ENCODE measurements around the gene UNC13D. TPM values are rescaled to one million over a fixed set of nuclear protein-coding genes. Genes with fewer than 3 reads are reported as not detected.

UNC13D gene
- total RNA-seq, 4 donors from 2014 or later = 5.9 to 10.0 (median 9.0) TPM

GRCh38 chr17:75810216-75810615 lies 34.0 kb downstream of the UNC13D start:
- DNase-seq (ENCODE audit: extremely low spot score) = no peak
- no peak overlapping the region for H3K4me3 ChIP-seq
- no peaks in the 10 kb centered on the region for H3K27me3 ChIP-seq
- H3K27ac ChIP-seq (replicated peaks in 1 of 4) = peak overlapping the region in 3 of 4 donors; percentile 65 to 68 (median 65)
- TF ChIP-seq POLR2AphosphoS5 (IDR thresholded peaks at IDR 0.05) = no peak
- TF ChIP-seq CTCF (IDR thresholded peaks at IDR 0.05) = no peak
- no peak for TF ChIP-seq POLR2A (IDR thresholded peaks at IDR 0.05; ENCODE audit: low read depth)
- no peak for TF ChIP-seq EP300 (IDR thresholded peaks at IDR 0.05)
- WGBS = 94% methylated on average over 5 of the region's 5 CpGs
- intact Hi-C loops (cut with DNase I) = no loop called here
- H3K36me3 ChIP-seq = peaks cover 26 to 62% (median 55%) of the 10 kb centered on the region in 4 donors
- no peaks in the 10 kb centered on the region for H3K9me3 ChIP-seq
- H3K4me1 ChIP-seq = peaks cover 27 to 46% (median 32%) of the 10 kb centered on the region in 4 donors

GRCh38 chr17:75809631-75810111 lies 34.5 kb downstream of the UNC13D start:
- TF ChIP-seq CTCF (IDR thresholded peaks at IDR 0.05) (no peak), EP300 (IDR thresholded peaks at IDR 0.05) (no peak), POLR2A (IDR thresholded peaks at IDR 0.05; ENCODE audit: low read depth) (no peak), POLR2AphosphoS5 (IDR thresholded peaks at IDR 0.05) (no peak)
- Histone ChIP-seq H3K27ac (replicated peaks in 1 of 4) (peak overlapping the region; percentile 55 to 68 (median 65)), H3K9me3 (no peaks in the 10 kb centered on the region), H3K4me3 (no peak overlapping the region), H3K27me3 (no peaks in the 10 kb centered on the region), H3K4me1 (peaks cover 27 to 46% (median 32%) of the 10 kb centered on the region in 4 donors), H3K36me3 (peaks cover 25 to 56% (median 50%) of the 10 kb centered on the region in 4 donors)
- 94% methylated on average over 24 of the region's 24 CpGs for WGBS
- DNase-seq (ENCODE audit: extremely low spot score) = no peak
- intact Hi-C loops (cut with DNase I) = no loop called here

- no peaks in the 10 kb centered on the region for H3K27me3 ChIP-seq
- intact Hi-C loops (cut with DNase I) = no loop called here
- TF ChIP-seq POLR2AphosphoS5 (IDR thresholded peaks at IDR 0.05) (peak in 1 of 2 donors; percentile 41), POLR2A (IDR thresholded peaks at IDR 0.05; ENCODE audit: low read depth) (no peak)
- no peak overlapping the region for H3K4me3 ChIP-seq
- H3K36me3 ChIP-seq = peaks cover 22 to 50% (median 44%) of the 10 kb centered on the region in 4 donors
- H3K9me3 ChIP-seq = no peaks in the 10 kb centered on the region
- H3K4me1 ChIP-seq = peaks cover 27 to 46% (median 32%) of the 10 kb centered on the region in 4 donors
- DNase-seq (ENCODE audit: extremely low spot score) = no peak
- peak overlapping the region; percentile 55 to 68 (median 65) for H3K27ac ChIP-seq (replicated peaks in 1 of 4)
- WGBS = 70% methylated on average over 15 of the region's 18 CpGs
Observed at GRCh38 chr17:75808905-75809621, 35.1 kb downstream of the UNC13D start.

- TF ChIP-seq POLR2AphosphoS5 (IDR thresholded peaks at IDR 0.05) (no peak), CTCF (IDR thresholded peaks at IDR 0.05) (no peak), POLR2A (IDR thresholded peaks at IDR 0.05; ENCODE audit: low read depth) (no peak), EP300 (IDR thresholded peaks at IDR 0.05) (no peak)
- WGBS = 64% methylated on average over 4 of the region's 4 CpGs
- Histone ChIP-seq H3K27ac (replicated peaks in 1 of 4) (peak overlapping the region; percentile 55 to 68 (median 65)), H3K27me3 (no peaks in the 10 kb centered on the region), H3K9me3 (no peaks in the 10 kb centered on the region), H3K4me3 (no peak overlapping the region), H3K4me1 (peaks cover 27 to 46% (median 32%) of the 10 kb centered on the region in 4 donors), H3K36me3 (peaks cover 18 to 45% (median 41%) of the 10 kb centered on the region in 4 donors)
- intact Hi-C loops (cut with DNase I) = no loop called here
- no peak for DNase-seq (ENCODE audit: extremely low spot score)
Observed at GRCh38 chr17:75808549-75808904, 35.7 kb downstream of the UNC13D start.

- Histone ChIP-seq H3K9me3 (no peaks in the 10 kb centered on the region), H3K27me3 (no peaks in the 10 kb centered on the region), H3K36me3 (peaks cover 17 to 38% (median 37%) of the 10 kb centered on the region in 4 donors), H3K27ac (replicated peaks in 1 of 4) (peak overlapping the region; percentile 55 to 68 (median 65)), H3K4me1 (peaks cover 24 to 41% (median 29%) of the 10 kb centered on the region in 4 donors), H3K4me3 (no peak overlapping the region)
- TF ChIP-seq POLR2A (IDR thresholded peaks at IDR 0.05; ENCODE audit: low read depth) (no peak), POLR2AphosphoS5 (IDR thresholded peaks at IDR 0.05) (no peak), CTCF (IDR thresholded peaks at IDR 0.05) (no peak), EP300 (IDR thresholded peaks at IDR 0.05) (no peak)
- no peak for DNase-seq (ENCODE audit: extremely low spot score)
- 93% methylated on average over 3 of the region's 3 CpGs for WGBS
- intact Hi-C loops (cut with DNase I) = no loop called here
Observed at GRCh38 chr17:75807861-75808260, 36.3 kb downstream of the UNC13D start.

Data from esophagus muscularis mucosa (tissue), 4 donors.